Endothelial cell (in vitro differentiated cells): ENCODE results near the gene GALNT3. TPM values are rescaled to one million over a fixed set of nuclear protein-coding genes. Genes with fewer than 3 reads are reported as not detected.

Experiments used
- DNase-seq: peaks from one replicate; pipeline ENCODE4 v3.0.0; 2021; ENCODE audit warnings: low spot score
- H3K27ac Mint-ChIP-seq: one replicate; pipeline ENCODE4 v1.8.0; 2021; ENCODE audit warnings: mixed read lengths, inconsistent platforms; ENCODE audit not compliant: unreplicated experiment
- H3K27me3 Mint-ChIP-seq: one replicate; pipeline ENCODE4 v1.8.0; 2021; ENCODE audit warnings: mild to moderate bottlenecking, moderate library complexity, mixed read lengths, inconsistent platforms; ENCODE audit not compliant: unreplicated experiment
- H3K36me3 Mint-ChIP-seq: one replicate; pipeline ENCODE4 v1.8.0; 2021; ENCODE audit warnings: mild to moderate bottlenecking, low read depth, mixed read lengths, inconsistent platforms; ENCODE audit not compliant: unreplicated experiment
- H3K4me1 Mint-ChIP-seq: one replicate; pipeline ENCODE4 v1.8.0; 2021; ENCODE audit warnings: mild to moderate bottlenecking, mixed read lengths, inconsistent platforms; ENCODE audit not compliant: unreplicated experiment
- H3K4me3 Mint-ChIP-seq: one replicate; pipeline ENCODE4 v1.8.0; 2021; ENCODE audit warnings: mild to moderate bottlenecking, mixed read lengths, inconsistent platforms; ENCODE audit not compliant: unreplicated experiment
- H3K9me3 Mint-ChIP-seq: one replicate; pipeline ENCODE4 v1.8.0; 2021; ENCODE audit warnings: mixed read lengths, inconsistent platforms; ENCODE audit not compliant: unreplicated experiment
- CTCF ChIP-seq: fragments of 200-600 bp; sonication (generic); IDR thresholded peaks from one replicate; pipeline ENCODE4 v1.5.0; 2021; ENCODE audit warnings: antibody characterized with exemption; ENCODE audit not compliant: unreplicated experiment
- total RNA-seq: library from RNA; stranded (reverse); fragmentation: NEBNext Ultra II Directional; extraction: Animal tissue kit (Norgen Biotek cat#: 25700); gene quantifications from one replicate; pipeline ENCODE4 v1.2.1, GENCODE V29; 2021; ENCODE audit not compliant: unreplicated experiment

The GALNT3 gene
- total RNA-seq, 1 donor from 2014 or later: 3.6 TPM

DNA sequence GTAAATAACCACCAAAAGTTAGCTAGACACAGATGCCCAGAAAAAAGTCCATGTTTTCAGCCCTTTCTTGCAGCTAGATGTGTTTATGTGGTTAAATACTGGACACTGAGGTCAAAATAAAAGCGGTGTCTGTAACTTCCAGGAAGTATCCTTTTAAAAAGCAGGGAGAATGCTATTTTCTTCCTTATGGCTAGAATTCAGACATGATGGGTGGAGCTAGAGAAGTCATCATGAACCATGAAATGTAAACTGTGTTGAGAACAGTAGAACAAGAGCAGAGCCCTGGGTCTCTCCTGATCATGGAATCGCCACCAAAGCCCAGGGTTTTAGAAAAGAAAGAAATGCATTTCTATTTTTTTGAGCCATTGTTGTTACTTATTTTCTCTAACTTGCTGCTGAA lies 41.3 kb upstream of the GALNT3 start:
- Mint-ChIP-seq H3K4me1 (no peaks in the 10 kb centered on the region), H3K27ac (no peak overlapping the region), H3K9me3 (no peaks in the 10 kb centered on the region), H3K4me3 (no peak overlapping the region), H3K27me3 (peaks cover 1% of the 10 kb centered on the region), H3K36me3 (peaks cover 8% of the 10 kb centered on the region)
- DNase-seq: no peak
- no peak for TF ChIP-seq CTCF

DNA sequence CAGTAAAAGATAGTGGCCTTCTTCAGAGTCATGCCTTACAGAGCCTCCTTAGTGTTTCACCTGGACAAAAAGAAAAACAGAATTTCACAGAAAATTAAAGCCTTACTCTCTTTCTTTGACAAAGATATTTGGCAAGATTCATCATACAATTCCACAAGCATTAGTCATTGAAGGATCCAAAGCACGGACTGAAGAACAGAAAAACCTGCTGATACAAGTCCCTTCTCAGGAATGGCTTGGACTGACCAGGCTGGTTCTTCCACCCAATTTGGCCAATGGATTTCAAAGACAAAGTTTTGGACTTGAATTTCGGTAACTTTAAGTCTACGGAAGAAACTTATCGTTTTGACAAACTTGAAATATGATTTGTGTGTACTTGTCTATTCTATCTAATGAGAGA lies 39.1 kb upstream of the GALNT3 start:
- DNase-seq: no peak
- no peaks in the 10 kb centered on the region for H3K36me3 Mint-ChIP-seq
- no peaks in the 10 kb centered on the region for H3K4me1 Mint-ChIP-seq

GRCh38 chr2:165827921-165828276 lies 33.9 kb upstream of the GALNT3 start:
- H3K4me3 Mint-ChIP-seq: no peak overlapping the region

More for the DNA sequence above, 39.1 kb upstream of the GALNT3 start:
- no peak for TF ChIP-seq CTCF
- H3K27ac Mint-ChIP-seq: no peak overlapping the region
- H3K4me3 Mint-ChIP-seq: no peak overlapping the region
- peaks cover 1% of the 10 kb centered on the region for H3K27me3 Mint-ChIP-seq
- no peaks in the 10 kb centered on the region for H3K9me3 Mint-ChIP-seq

DNA sequence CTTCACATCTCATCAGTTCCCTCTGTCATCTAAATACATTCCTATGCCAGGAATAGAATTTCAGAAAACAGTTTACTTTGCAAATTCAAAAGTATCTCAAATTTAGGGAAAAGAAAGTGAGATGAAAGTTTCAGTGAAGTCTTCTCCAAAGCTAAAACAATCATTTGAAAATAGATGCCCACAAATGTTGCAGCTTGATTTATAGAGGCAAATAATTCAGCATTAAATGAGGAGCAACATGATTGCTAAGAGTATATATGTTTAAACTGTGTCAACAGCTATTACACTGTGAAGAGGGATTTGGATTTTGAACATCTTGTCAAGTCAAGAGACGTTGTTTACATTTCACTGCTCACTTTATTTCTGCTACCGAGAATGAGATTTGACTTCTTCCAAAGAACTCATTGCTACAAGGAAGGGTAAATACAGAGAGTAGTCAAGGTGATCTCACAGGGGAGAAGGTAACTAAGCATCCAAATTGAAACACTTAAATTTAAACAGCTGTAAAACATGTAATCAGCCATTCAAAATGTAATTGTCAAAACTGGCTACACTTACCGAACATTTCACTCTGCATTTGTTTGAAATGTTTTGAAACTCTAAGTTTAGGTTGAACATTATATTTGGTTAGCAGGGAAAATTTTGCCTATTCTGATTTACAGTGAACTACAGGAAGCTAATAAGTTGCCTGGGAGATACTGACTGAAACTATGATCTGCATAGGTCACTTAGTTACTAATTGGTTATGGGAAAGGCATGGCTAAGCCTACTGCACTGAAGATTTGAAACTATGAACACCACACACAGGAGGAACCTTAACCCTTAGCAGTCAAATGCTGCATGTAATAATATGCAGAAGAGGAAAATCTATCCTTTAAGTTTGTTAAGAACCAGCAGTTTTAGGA lies 33.2 kb upstream of the GALNT3 start:
- Mint-ChIP-seq H3K9me3 (no peaks in the 10 kb centered on the region), H3K4me1 (peaks cover 15% of the 10 kb centered on the region), H3K27ac (no peak overlapping the region), H3K4me3 (no peak overlapping the region), H3K27me3 (peaks cover 1% of the 10 kb centered on the region), H3K36me3 (no peaks in the 10 kb centered on the region)
- DNase-seq: no peak
- no peak for TF ChIP-seq CTCF

More at GRCh38 chr2:165827921-165828276, 33.9 kb upstream of the GALNT3 start:
- TF ChIP-seq CTCF: no peak
- Mint-ChIP-seq H3K4me1 (peaks cover 15% of the 10 kb centered on the region), H3K27ac (no peak overlapping the region), H3K9me3 (no peaks in the 10 kb centered on the region), H3K27me3 (peaks cover 1% of the 10 kb centered on the region), H3K36me3 (no peaks in the 10 kb centered on the region)
- DNase-seq: no peak

DNA sequence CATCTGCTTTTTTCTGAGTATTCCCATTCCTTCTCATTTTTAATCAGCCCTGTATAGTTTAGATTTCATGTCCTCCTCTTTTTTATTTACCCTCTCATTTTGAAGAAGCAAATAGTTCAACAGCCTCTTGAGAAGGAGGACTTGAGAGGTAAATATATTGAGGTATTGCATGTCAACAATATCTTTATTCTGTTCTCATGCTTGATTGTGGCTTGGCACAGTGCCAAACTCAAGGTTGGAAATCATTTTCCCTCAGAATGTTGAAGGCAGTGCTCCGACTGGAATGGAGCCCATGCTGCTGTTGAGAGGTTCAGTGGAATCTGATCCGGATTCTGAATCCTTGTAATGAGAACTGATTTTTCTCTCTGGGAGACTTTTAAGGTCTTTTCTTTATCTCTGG lies 31.0 kb upstream of the GALNT3 start:
- H3K27me3 Mint-ChIP-seq: no peaks in the 10 kb centered on the region
- H3K27ac Mint-ChIP-seq: no peak overlapping the region
- H3K36me3 Mint-ChIP-seq: no peaks in the 10 kb centered on the region
- no peak overlapping the region for H3K4me3 Mint-ChIP-seq
- no peak for DNase-seq
- no peaks in the 10 kb centered on the region for H3K9me3 Mint-ChIP-seq
- peaks cover 15% of the 10 kb centered on the region for H3K4me1 Mint-ChIP-seq
- no peak for TF ChIP-seq CTCF
